HEK293 (cell line): ENCODE data around the gene FAM89A.

Experiments used
- CTCF ChIA-PET: fragments of 350-600 bp; formaldehyde crosslinking; extraction: SDS; loops from one replicate; lab custom pipeline; 2021; ENCODE audit warnings: antibody characterized with exemption; lab: Yijun Ruan, JAX
- POLR2A ChIA-PET: fragments of 300-600 bp; formaldehyde crosslinking; extraction: SDS; loops from one replicate; lab custom pipeline; 2020; ENCODE audit warnings: antibody characterized with exemption, inconsistent platforms; lab: Yijun Ruan, JAX
- H3K27ac ChIP-seq: fragments of 200-500 bp; sonication (Bioruptor generic); 2 replicates; pipeline ENCODE4 v1.5.1; 2014; ENCODE audit warnings: low read depth, low read length, control low read depth, inconsistent platforms; ENCODE audit errors: extremely low read depth
- H3K36me3 ChIP-seq, 2 experiments: fragments of 200-500 bp in 1 of 2; sonication (Bioruptor generic) in 1 of 2; 1 replicate in 1 of 2; 2 replicates in 1 of 2; pipeline ENCODE4 v1.5.1; 2014 to 2017; ENCODE audit warnings: inconsistent platforms in 2 of 2, low read length in 2 of 2; ENCODE audit not compliant: control insufficient read depth in 2 of 2, insufficient read depth in 1 of 2
- H3K4me1 ChIP-seq: fragments of 200-500 bp; sonication (Bioruptor generic); 2 replicates; pipeline ENCODE4 v1.5.1; 2014; ENCODE audit warnings: mild to moderate bottlenecking, low read length, inconsistent platforms; ENCODE audit not compliant: control insufficient read depth, insufficient read depth
- H3K4me3 ChIP-seq: 2 replicates; pipeline ENCODE4 v1.5.1; 2011; ENCODE audit warnings: low read depth, mild to moderate bottlenecking, control low read depth, low read length, moderate library complexity
- H3K9me3 ChIP-seq: fragments of 200-500 bp; sonication (Bioruptor generic); 2 replicates; pipeline ENCODE4 v1.5.1; 2014; ENCODE audit warnings: low read depth, low read length, inconsistent platforms; ENCODE audit not compliant: control insufficient read depth, insufficient read depth
- BCL11A ChIP-seq: fragments of 450-650 bp; formaldehyde crosslinking; IDR thresholded peaks from 2 replicates; pipeline ENCODE4 v1.5.1; 2016; ENCODE audit warnings: low read depth, missing biosample characterization, missing genetic modification characterization
- ELK4 ChIP-seq: IDR thresholded peaks from 2 replicates; pipeline ENCODE4 v1.6.1; 2011; ENCODE audit warnings: mild to moderate bottlenecking, low read depth, low read length, borderline replicate concordance
- GLIS1 ChIP-seq: fragments of 450-650 bp; formaldehyde crosslinking; IDR thresholded peaks from 2 replicates; pipeline ENCODE4 v1.5.1; 2016; ENCODE audit warnings: missing biosample characterization, missing genetic modification characterization
- IKZF3 ChIP-seq: fragments of 450-650 bp; IDR thresholded peaks from 2 replicates; pipeline ENCODE4 v1.5.0; 2018; ENCODE audit warnings: missing biosample characterization, mild to moderate bottlenecking, missing genetic modification characterization, moderate library complexity
- KLF10 ChIP-seq: fragments of 450-650 bp; IDR thresholded peaks from 2 replicates; pipeline ENCODE4 v1.5.1; 2018; ENCODE audit warnings: missing biosample characterization, mild to moderate bottlenecking, missing genetic modification characterization
- KLF9 ChIP-seq: fragments of 450-650 bp; formaldehyde crosslinking; IDR thresholded peaks from 2 replicates; pipeline ENCODE4 v1.5.1; 2016; ENCODE audit warnings: missing biosample characterization, missing genetic modification characterization, low read depth
- REST ChIP-seq: fragments of 450-650 bp; formaldehyde crosslinking; IDR thresholded peaks from 2 replicates; pipeline ENCODE4 v1.5.1; 2016; ENCODE audit warnings: missing biosample characterization, missing genetic modification characterization
- TCF7L2 ChIP-seq: IDR thresholded peaks from 2 replicates; pipeline ENCODE4 v1.6.1; 2011; ENCODE audit warnings: low read depth, mild to moderate bottlenecking, inconsistent platforms, low read length, moderate library complexity, borderline replicate concordance
- YY2 ChIP-seq: fragments of 450-650 bp; formaldehyde crosslinking; IDR thresholded peaks from 2 replicates; pipeline ENCODE4 v1.5.1; 2016; ENCODE audit warnings: missing biosample characterization, missing genetic modification characterization
- ZBTB21 ChIP-seq: fragments of 450-650 bp; formaldehyde crosslinking; IDR thresholded peaks from 2 replicates; pipeline ENCODE4 v1.5.1; 2017; ENCODE audit warnings: missing biosample characterization, missing genetic modification characterization
- ZFP69B ChIP-seq: fragments of 450-650 bp; formaldehyde crosslinking; IDR thresholded peaks from 2 replicates; pipeline ENCODE4 v1.5.1; 2016; ENCODE audit warnings: missing biosample characterization, missing genetic modification characterization
- ZNF211 ChIP-seq: fragments of 450-650 bp; formaldehyde crosslinking; IDR thresholded peaks from 2 replicates; pipeline ENCODE4 v1.5.1; 2016; ENCODE audit warnings: low read depth, missing biosample characterization, missing genetic modification characterization
- ZNF223 ChIP-seq: fragments of 450-650 bp; formaldehyde crosslinking; IDR thresholded peaks from 2 replicates; pipeline ENCODE4 v1.5.1; 2016; ENCODE audit warnings: missing biosample characterization, missing genetic modification characterization
- ZNF335 ChIP-seq: fragments of 450-650 bp; formaldehyde crosslinking; conservative IDR thresholded peaks from 2 replicates; pipeline ENCODE4 v1.5.1; 2016; ENCODE audit warnings: missing biosample characterization, missing genetic modification characterization
- ZNF37A ChIP-seq: fragments of 450-650 bp; IDR thresholded peaks from 2 replicates; pipeline ENCODE4 v1.5.1; 2018; ENCODE audit warnings: missing biosample characterization, missing genetic modification characterization
- ZNF404 ChIP-seq: fragments of 450-650 bp; formaldehyde crosslinking; IDR thresholded peaks from 2 replicates; pipeline ENCODE4 v1.5.1; 2017; ENCODE audit warnings: missing biosample characterization, missing genetic modification characterization
- ZNF416 ChIP-seq: fragments of 450-650 bp; formaldehyde crosslinking; IDR thresholded peaks from 2 replicates; pipeline ENCODE4 v1.5.1; 2016; ENCODE audit warnings: missing biosample characterization, missing genetic modification characterization
- ZNF449 ChIP-seq: fragments of 450-650 bp; formaldehyde crosslinking; IDR thresholded peaks from 2 replicates; pipeline ENCODE4 v1.5.1; 2017; ENCODE audit warnings: missing biosample characterization, mild to moderate bottlenecking, missing genetic modification characterization, moderate library complexity
- ZNF488 ChIP-seq: fragments of 450-650 bp; formaldehyde crosslinking; IDR thresholded peaks from 2 replicates; pipeline ENCODE4 v1.5.1; 2016; ENCODE audit warnings: missing biosample characterization, missing genetic modification characterization
- ZNF514 ChIP-seq: fragments of 450-650 bp; formaldehyde crosslinking; IDR thresholded peaks from 2 replicates; pipeline ENCODE4 v1.5.1; 2016; ENCODE audit warnings: missing biosample characterization, missing genetic modification characterization
- ZNF544 ChIP-seq: fragments of 450-650 bp; formaldehyde crosslinking; IDR thresholded peaks from 2 replicates; pipeline ENCODE4 v1.5.0; 2017; ENCODE audit warnings: missing biosample characterization, missing genetic modification characterization
- ZNF549 ChIP-seq: fragments of 450-650 bp; IDR thresholded peaks from 2 replicates; pipeline ENCODE4 v1.5.1; 2018; ENCODE audit warnings: missing biosample characterization, missing genetic modification characterization, mild to moderate bottlenecking, inconsistent platforms, moderate library complexity
- ZNF580 ChIP-seq: fragments of 450-650 bp; formaldehyde crosslinking; IDR thresholded peaks from 2 replicates; pipeline ENCODE4 v1.5.1; 2016; ENCODE audit warnings: missing biosample characterization, missing genetic modification characterization
- ZNF610 ChIP-seq: fragments of 450-650 bp; formaldehyde crosslinking; IDR thresholded peaks from 2 replicates; pipeline ENCODE4 v1.5.1; 2016; ENCODE audit warnings: missing biosample characterization, missing genetic modification characterization, borderline replicate concordance
- ZNF707 ChIP-seq: fragments of 450-650 bp; formaldehyde crosslinking; IDR thresholded peaks from 2 replicates; pipeline ENCODE4 v1.5.1; 2016; ENCODE audit warnings: missing biosample characterization, missing genetic modification characterization
- ZNF837 ChIP-seq: fragments of 450-650 bp; formaldehyde crosslinking; IDR thresholded peaks from 2 replicates; pipeline ENCODE4 v1.5.1; 2016; ENCODE audit warnings: missing biosample characterization, missing genetic modification characterization

The FAM89A gene

GRCh38 chr1:231084353-231084752 is 44.3 kb upstream of the FAM89A start:
- no peak for TF ChIP-seq ZNF488 (tag by site-specific recombination)
- no peak for TF ChIP-seq IKZF3 (tag by site-specific recombination)
- TF ChIP-seq ZNF335, result no peak
- no peak for TF ChIP-seq ZNF544 (tag by site-specific recombination)
- no peak for TF ChIP-seq ZNF549 (tag by site-specific recombination)
- no peak for TF ChIP-seq ZNF610 (tag by site-specific recombination)
- no peak for TF ChIP-seq ZNF37A (tag by site-specific recombination)
- TF ChIP-seq ZNF580, result no peak
- Histone ChIP-seq H3K9me3 (no peaks in the 10 kb centered on the region), H3K4me3 (no peak overlapping the region), H3K4me1 (no peaks in the 10 kb centered on the region), H3K27ac (no peak overlapping the region), H3K36me3 (no peaks in the 10 kb centered on the region; a peak in 1 of 3 replicates)
- ChIA-PET POLR2A (interaction anchor here (0.6 kb wide), 1 partner anchor 10 kb away, joined by 4 read pairs; no protein-coding TSS in a partner anchor), CTCF (interaction anchor here (1.3 to 1.6 kb wide), 2 partner anchors 8 to 287 kb away, joined by 3 read pairs; no protein-coding TSS in a partner anchor)

GRCh38 chr1:231079163-231079562 is 39.1 kb upstream of the FAM89A start:
- Histone ChIP-seq H3K4me3 (no peak overlapping the region), H3K36me3 (no peaks in the 10 kb centered on the region; a peak in 1 of 3 replicates), H3K9me3 (no peaks in the 10 kb centered on the region), H3K4me1 (no peaks in the 10 kb centered on the region), H3K27ac (no peak overlapping the region)
- no peak for TF ChIP-seq ZFP69B (tag by site-specific recombination)
- no peak for TF ChIP-seq ZNF211 (tag by site-specific recombination)
- ChIA-PET CTCF (no interaction called here), POLR2A (no interaction called here)

- ChIA-PET CTCF (no interaction called here), POLR2A (no interaction called here)
- no peak overlapping the region for H3K4me3 ChIP-seq
- no peaks in the 10 kb centered on the region; a peak in 1 of 3 replicates for H3K36me3 ChIP-seq
- H3K9me3 ChIP-seq, result no peaks in the 10 kb centered on the region
- no peak overlapping the region for H3K27ac ChIP-seq
- TF ChIP-seq ZNF514 (no peak), ZNF837 (no peak), REST (tag by site-specific recombination) (no peak), ZNF404 (tag by site-specific recombination) (no peak), TCF7L2 (no peak), ELK4 (no peak), KLF9 (tag by site-specific recombination) (no peak), ZNF335 (no peak), ZNF416 (tag by site-specific recombination) (no peak), GLIS1 (tag by site-specific recombination) (no peak), ZNF449 (tag by site-specific recombination) (no peak), ZNF223 (no peak), ZBTB21 (tag by site-specific recombination) (no peak), ZNF549 (tag by site-specific recombination) (no peak), YY2 (tag by site-specific recombination) (no peak), BCL11A (tag by site-specific recombination) (no peak), KLF10 (tag by site-specific recombination) (no peak), ZNF707 (tag by site-specific recombination) (no peak)
- no peaks in the 10 kb centered on the region for H3K4me1 ChIP-seq
Observed at GRCh38 chr1:231078250-231078649, 38.2 kb upstream of the FAM89A start.
